ENCODE data around the gene PROSER3.

Gene PROSER3

GRCh38 chr19:35812220-35813042 is 54.5 kb downstream of the PROSER3 start, which contains the start of gene PRODH2:
Gene PRODH2 (minus strand): TSS chr19:35812845. CDS start chr19:35812805, 40 bp downstream.
- Histone ChIP-seq H3K27me3 (ENCODE audit: control insufficient read depth, insufficient read depth, low read length, poor library complexity, severe bottlenecking) (no peaks in the 10 kb centered on the region), H3K4me1 (ENCODE audit: control insufficient read depth, insufficient read depth, low read length) (no peaks in the 10 kb centered on the region), H3K4me3 (ENCODE audit: insufficient read depth, low read depth, low read length) (no peak within 1 kb of the TSS), H3K9me3 (ENCODE audit: control insufficient read depth, low read length) (no peaks in the 10 kb centered on the region), H3K36me3 (ENCODE audit: control insufficient read depth, insufficient read depth, low read length) (no peaks in the 10 kb centered on the region), H3K27ac (ENCODE audit: insufficient read depth, low read depth, low read length, poor library complexity, severe bottlenecking) (no peak within 1 kb of the TSS)
- 87% methylated on average over 26 of the region's 26 CpGs for WGBS, 2 experiments

- no peaks in the 10 kb centered on the region for H3K4me1 ChIP-seq (ENCODE audit: control insufficient read depth, insufficient read depth, low read length)
- H3K27ac ChIP-seq (ENCODE audit: insufficient read depth, low read depth, low read length, poor library complexity, severe bottlenecking), result no peak overlapping the region
- no peaks in the 10 kb centered on the region for H3K9me3 ChIP-seq (ENCODE audit: control insufficient read depth, low read length)
- no peaks in the 10 kb centered on the region for H3K27me3 ChIP-seq (ENCODE audit: control insufficient read depth, insufficient read depth, low read length, poor library complexity, severe bottlenecking)
- 89 to 93% methylated on average over 11 of the region's 11 CpGs for WGBS, 2 experiments
- no peak overlapping the region for H3K4me3 ChIP-seq (ENCODE audit: insufficient read depth, low read depth, low read length)
- H3K36me3 ChIP-seq (ENCODE audit: control insufficient read depth, insufficient read depth, low read length), result no peaks in the 10 kb centered on the region
These were observed 55.3 kb downstream of the PROSER3 start for GRCh38 chr19:35813043-35813890.

GRCh38 chr19:35816262-35816661 is 58.3 kb downstream of the PROSER3 start:
- H3K9me3 ChIP-seq (ENCODE audit: control insufficient read depth, low read length), result no peaks in the 10 kb centered on the region
- no peak overlapping the region for H3K27ac ChIP-seq (ENCODE audit: insufficient read depth, low read depth, low read length, poor library complexity, severe bottlenecking)
- H3K4me1 ChIP-seq (ENCODE audit: control insufficient read depth, insufficient read depth, low read length), result no peaks in the 10 kb centered on the region
- 53 to 57% methylated on average over 6 of the region's 6 CpGs for WGBS, 2 experiments
- no peaks in the 10 kb centered on the region for H3K36me3 ChIP-seq (ENCODE audit: control insufficient read depth, insufficient read depth, low read length)
- no peak overlapping the region for H3K4me3 ChIP-seq (ENCODE audit: insufficient read depth, low read depth, low read length)
- H3K27me3 ChIP-seq (ENCODE audit: control insufficient read depth, insufficient read depth, low read length, poor library complexity, severe bottlenecking), result no peaks in the 10 kb centered on the region

GRCh38 chr19:35816846-35817245 is 58.9 kb downstream of the PROSER3 start:
- Histone ChIP-seq H3K36me3 (ENCODE audit: control insufficient read depth, insufficient read depth, low read length) (no peaks in the 10 kb centered on the region), H3K9me3 (ENCODE audit: control insufficient read depth, low read length) (no peaks in the 10 kb centered on the region), H3K4me1 (ENCODE audit: control insufficient read depth, insufficient read depth, low read length) (no peaks in the 10 kb centered on the region), H3K27me3 (ENCODE audit: control insufficient read depth, insufficient read depth, low read length, poor library complexity, severe bottlenecking) (no peaks in the 10 kb centered on the region), H3K4me3 (ENCODE audit: insufficient read depth, low read depth, low read length) (no peak overlapping the region), H3K27ac (ENCODE audit: insufficient read depth, low read depth, low read length, poor library complexity, severe bottlenecking) (no peak overlapping the region)
- WGBS, 2 experiments, result 90 to 92% methylated on average over 9 of the region's 9 CpGs

GRCh38 chr19:35818445-35818844 is 60.5 kb downstream of the PROSER3 start:
- WGBS, 2 experiments, result 84 to 87% methylated on average over 3 of the region's 3 CpGs

More at GRCh38 chr19:35818445-35818844, 60.5 kb downstream of the PROSER3 start:
- H3K4me1 ChIP-seq (ENCODE audit: control insufficient read depth, insufficient read depth, low read length), result no peaks in the 10 kb centered on the region
- no peaks in the 10 kb centered on the region for H3K36me3 ChIP-seq (ENCODE audit: control insufficient read depth, insufficient read depth, low read length)
- H3K27me3 ChIP-seq (ENCODE audit: control insufficient read depth, insufficient read depth, low read length, poor library complexity, severe bottlenecking), result no peaks in the 10 kb centered on the region
- no peak overlapping the region for H3K27ac ChIP-seq (ENCODE audit: insufficient read depth, low read depth, low read length, poor library complexity, severe bottlenecking)
- H3K4me3 ChIP-seq (ENCODE audit: insufficient read depth, low read depth, low read length), result no peak overlapping the region
- H3K9me3 ChIP-seq (ENCODE audit: control insufficient read depth, low read length), result no peaks in the 10 kb centered on the region
